HFFc6 (cell line): ENCODE data around the gene MIF. TPM values are rescaled to one million over a fixed set of nuclear protein-coding genes. Genes with fewer than 3 reads are reported as not detected.

ENCODE experiments used
- DNase-seq: peaks from one replicate; pipeline ENCODE4 v3.0.0-alpha.2; 2018
- H3K27ac Mint-ChIP-seq: 2 replicates; pipeline ENCODE4 v1.8.0; 2020; ENCODE audit warnings: mild to moderate bottlenecking, mixed read lengths
- H3K27me3 Mint-ChIP-seq: 2 replicates; pipeline ENCODE4 v1.8.0; 2021; ENCODE audit warnings: mild to moderate bottlenecking, moderate library complexity, mixed read lengths; ENCODE audit not compliant: insufficient read depth
- H3K36me3 Mint-ChIP-seq: 2 replicates; pipeline ENCODE4 v1.8.0; 2021; ENCODE audit warnings: low read depth, mixed read lengths
- H3K4me1 Mint-ChIP-seq: 2 replicates; pipeline ENCODE4 v1.8.0; 2020; ENCODE audit warnings: low read depth, mixed read lengths
- H3K4me3 Mint-ChIP-seq: 2 replicates; pipeline ENCODE4 v1.8.0; 2020; ENCODE audit warnings: mild to moderate bottlenecking, moderate library complexity, mixed read lengths
- H3K9me3 Mint-ChIP-seq: 2 replicates; pipeline ENCODE4 v1.8.0; 2020; ENCODE audit warnings: mild to moderate bottlenecking, mixed read lengths
- total RNA-seq, 6 experiments: library from RNA; stranded (reverse); fragmentation: NEBNext Ultra II Directional; extraction: Animal tissue kit (Norgen Biotek cat#: 25700); gene quantifications; 2 replicates in 1 of 6; 3 replicates in 5 of 6; pipeline ENCODE4 v1.2.3, GENCODE V29; 2021
- TF ChIP-seq, protein P1 (sequence below): fragments of 200-600 bp; sonication (generic); IDR thresholded peaks from 2 replicates; pipeline ENCODE4 v1.5.0; 2021; ENCODE audit warnings: antibody characterized with exemption, mild to moderate bottlenecking

The MIF gene
- total RNA-seq, 6 experiments from 2014 or later = 625 to 741 (median 699) TPM

DNA sequence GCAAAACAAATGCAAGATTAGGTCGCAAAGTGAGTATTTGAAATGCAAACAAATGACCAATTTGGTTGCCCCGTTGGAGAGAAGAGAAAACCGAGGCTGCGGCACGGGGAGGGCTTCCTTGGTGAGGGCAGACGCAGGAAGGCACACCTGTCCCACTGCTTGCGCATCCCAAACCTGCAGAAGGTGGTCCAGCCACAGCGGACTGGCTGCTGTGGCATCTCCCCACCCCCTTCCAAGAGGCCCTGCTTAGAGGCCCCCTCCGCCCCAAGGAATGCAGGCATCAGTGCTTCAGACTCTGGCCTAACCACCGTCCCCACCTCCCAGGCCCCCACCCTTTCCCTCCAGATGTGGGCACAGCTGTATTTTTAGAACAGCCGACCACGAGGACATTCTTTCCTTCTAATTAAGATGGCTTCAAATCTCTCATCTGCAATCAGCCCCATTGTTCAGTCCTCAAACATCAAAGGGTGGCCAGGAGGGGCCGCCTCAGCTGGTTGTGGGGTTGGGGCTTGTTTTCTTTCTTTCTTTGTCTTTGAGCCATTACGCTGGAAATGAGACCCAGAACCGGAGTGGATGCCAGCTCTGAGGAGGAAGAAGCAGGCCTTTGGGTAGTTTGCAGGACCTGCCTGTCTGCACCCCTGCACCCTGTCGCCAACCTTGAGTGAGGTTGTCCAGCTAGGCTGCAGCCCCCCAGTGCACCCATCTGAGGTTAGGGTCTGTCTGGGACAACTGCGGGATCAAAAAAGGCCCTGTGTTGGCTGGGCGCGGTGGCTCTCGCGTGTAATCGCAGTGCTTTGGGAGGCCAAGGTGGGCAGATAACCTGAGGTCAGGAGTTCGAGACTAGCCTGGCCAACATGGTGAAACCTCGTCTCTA lies 46.0 kb upstream of the MIF start:
- no peak for DNase-seq

GRCh38 chr22:23849009-23850006 lies 44.9 kb upstream of the MIF start:
- Mint-ChIP-seq H3K4me3 (no peak overlapping the region), H3K27ac (no peak overlapping the region), H3K4me1 (peaks cover 23% of the 10 kb centered on the region), H3K36me3 (no peaks in the 10 kb centered on the region), H3K27me3 (peaks cover 2% of the 10 kb centered on the region), H3K9me3 (no peaks in the 10 kb centered on the region)
- peak; percentile 61 for DNase-seq
- TF ChIP-seq, protein P1, sequence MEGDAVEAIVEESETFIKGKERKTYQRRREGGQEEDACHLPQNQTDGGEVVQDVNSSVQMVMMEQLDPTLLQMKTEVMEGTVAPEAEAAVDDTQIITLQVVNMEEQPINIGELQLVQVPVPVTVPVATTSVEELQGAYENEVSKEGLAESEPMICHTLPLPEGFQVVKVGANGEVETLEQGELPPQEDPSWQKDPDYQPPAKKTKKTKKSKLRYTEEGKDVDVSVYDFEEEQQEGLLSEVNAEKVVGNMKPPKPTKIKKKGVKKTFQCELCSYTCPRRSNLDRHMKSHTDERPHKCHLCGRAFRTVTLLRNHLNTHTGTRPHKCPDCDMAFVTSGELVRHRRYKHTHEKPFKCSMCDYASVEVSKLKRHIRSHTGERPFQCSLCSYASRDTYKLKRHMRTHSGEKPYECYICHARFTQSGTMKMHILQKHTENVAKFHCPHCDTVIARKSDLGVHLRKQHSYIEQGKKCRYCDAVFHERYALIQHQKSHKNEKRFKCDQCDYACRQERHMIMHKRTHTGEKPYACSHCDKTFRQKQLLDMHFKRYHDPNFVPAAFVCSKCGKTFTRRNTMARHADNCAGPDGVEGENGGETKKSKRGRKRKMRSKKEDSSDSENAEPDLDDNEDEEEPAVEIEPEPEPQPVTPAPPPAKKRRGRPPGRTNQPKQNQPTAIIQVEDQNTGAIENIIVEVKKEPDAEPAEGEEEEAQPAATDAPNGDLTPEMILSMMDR = peak; percentile 100

More for the DNA sequence above, 46.0 kb upstream of the MIF start:
- H3K27me3 Mint-ChIP-seq = no peaks in the 10 kb centered on the region; the same call in none of the 2 replicates
- H3K9me3 Mint-ChIP-seq = no peaks in the 10 kb centered on the region
- TF ChIP-seq, protein P1 = no peak
- H3K36me3 Mint-ChIP-seq = no peaks in the 10 kb centered on the region
- H3K27ac Mint-ChIP-seq = no peak overlapping the region
- peaks cover 25% of the 10 kb centered on the region for H3K4me1 Mint-ChIP-seq
- no peak overlapping the region for H3K4me3 Mint-ChIP-seq

DNA sequence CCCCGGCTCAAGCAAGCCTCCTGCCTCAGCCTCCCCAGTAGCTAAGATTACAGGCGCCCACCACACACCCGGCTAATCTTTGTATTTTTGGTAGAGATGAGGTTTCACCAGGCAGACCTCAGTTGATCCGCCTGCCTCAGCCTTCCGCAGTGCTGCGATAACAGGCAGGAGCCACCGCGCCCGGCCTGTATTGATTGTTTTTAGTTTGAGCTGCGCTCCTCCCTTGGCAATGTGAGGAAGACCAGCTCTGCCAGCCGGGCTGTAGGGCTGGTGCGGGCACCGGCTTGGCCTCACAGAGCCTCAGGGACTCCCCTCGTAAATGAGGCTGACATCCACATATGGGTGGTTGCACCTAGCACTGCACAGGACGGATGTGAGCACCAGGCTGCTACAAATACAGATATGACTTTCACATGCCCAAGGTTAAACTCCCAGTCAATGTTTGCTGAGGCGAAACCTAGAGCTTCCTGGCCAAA lies 44.0 kb upstream of the MIF start:
- Mint-ChIP-seq H3K27ac (no peak overlapping the region), H3K36me3 (no peaks in the 10 kb centered on the region)
- DNase-seq = no peak

GRCh38 chr22:23856721-23857605 lies 37.2 kb upstream of the MIF start:
- H3K36me3 Mint-ChIP-seq = no peaks in the 10 kb centered on the region
- H3K27ac Mint-ChIP-seq = peak overlapping the region; percentile 82
- DNase-seq = peak; percentile 68
- H3K27me3 Mint-ChIP-seq = peaks cover 2% of the 10 kb centered on the region; the same call in 1 of the 2 replicates
- H3K4me3 Mint-ChIP-seq = peak overlapping the region; percentile 84
- peaks cover 24% of the 10 kb centered on the region for H3K4me1 Mint-ChIP-seq
- no peaks in the 10 kb centered on the region for H3K9me3 Mint-ChIP-seq
- TF ChIP-seq, protein P1 = no peak

More for the DNA sequence above, 44.0 kb upstream of the MIF start:
- TF ChIP-seq, protein P1 = no peak
- H3K4me1 Mint-ChIP-seq = peaks cover 16% of the 10 kb centered on the region
- no peak overlapping the region for H3K4me3 Mint-ChIP-seq
- peaks cover 2% of the 10 kb centered on the region for H3K27me3 Mint-ChIP-seq
- H3K9me3 Mint-ChIP-seq = no peaks in the 10 kb centered on the region
